Lower leg skin (tissue), 3 donors: ENCODE data around the gene BAHCC1.

Experiments
- POLR2A ChIP-seq, 2 donors: fragments of 450-650 bp; IDR thresholded peaks; one replicate each; pipeline ENCODE4 v1.6.1; 2016 to 2017; ENCODE audit warnings: antibody characterized with exemption in 2 of 2, mild to moderate bottlenecking in 1 of 2, moderate library complexity in 1 of 2
- TF ChIP-seq, protein P1 (sequence below), 3 donors: fragments of 450-650 bp; IDR thresholded peaks; one replicate each; pipeline ENCODE4 v1.5.1; 2016; ENCODE audit warnings: antibody characterized with exemption in 3 of 3, mild to moderate bottlenecking in 3 of 3, moderate library complexity in 2 of 3

GRCh38 chr17:81499601-81499970 is 104.3 kb downstream of the BAHCC1 start:
- TF ChIP-seq, protein P1, sequence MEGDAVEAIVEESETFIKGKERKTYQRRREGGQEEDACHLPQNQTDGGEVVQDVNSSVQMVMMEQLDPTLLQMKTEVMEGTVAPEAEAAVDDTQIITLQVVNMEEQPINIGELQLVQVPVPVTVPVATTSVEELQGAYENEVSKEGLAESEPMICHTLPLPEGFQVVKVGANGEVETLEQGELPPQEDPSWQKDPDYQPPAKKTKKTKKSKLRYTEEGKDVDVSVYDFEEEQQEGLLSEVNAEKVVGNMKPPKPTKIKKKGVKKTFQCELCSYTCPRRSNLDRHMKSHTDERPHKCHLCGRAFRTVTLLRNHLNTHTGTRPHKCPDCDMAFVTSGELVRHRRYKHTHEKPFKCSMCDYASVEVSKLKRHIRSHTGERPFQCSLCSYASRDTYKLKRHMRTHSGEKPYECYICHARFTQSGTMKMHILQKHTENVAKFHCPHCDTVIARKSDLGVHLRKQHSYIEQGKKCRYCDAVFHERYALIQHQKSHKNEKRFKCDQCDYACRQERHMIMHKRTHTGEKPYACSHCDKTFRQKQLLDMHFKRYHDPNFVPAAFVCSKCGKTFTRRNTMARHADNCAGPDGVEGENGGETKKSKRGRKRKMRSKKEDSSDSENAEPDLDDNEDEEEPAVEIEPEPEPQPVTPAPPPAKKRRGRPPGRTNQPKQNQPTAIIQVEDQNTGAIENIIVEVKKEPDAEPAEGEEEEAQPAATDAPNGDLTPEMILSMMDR (IDR thresholded peaks at IDR 0.05), result no peak
- TF ChIP-seq POLR2A (IDR thresholded peaks at IDR 0.05), result no peak
